Inferior parietal cortex (tissue), 1 donor: ENCODE data around the gene NPC1L1.
"Not testable (repeated sequence)": the region's sequence is repeated elsewhere in the genome, so short reads cannot be mapped to it uniquely, and the experiment has no call there.

Experiments
- DNase-seq: peaks from one replicate; pipeline ENCODE4 v3.0.0-alpha.2; 2016; ENCODE audit errors: extremely low spot score

NPC1L1 gene

DNA sequence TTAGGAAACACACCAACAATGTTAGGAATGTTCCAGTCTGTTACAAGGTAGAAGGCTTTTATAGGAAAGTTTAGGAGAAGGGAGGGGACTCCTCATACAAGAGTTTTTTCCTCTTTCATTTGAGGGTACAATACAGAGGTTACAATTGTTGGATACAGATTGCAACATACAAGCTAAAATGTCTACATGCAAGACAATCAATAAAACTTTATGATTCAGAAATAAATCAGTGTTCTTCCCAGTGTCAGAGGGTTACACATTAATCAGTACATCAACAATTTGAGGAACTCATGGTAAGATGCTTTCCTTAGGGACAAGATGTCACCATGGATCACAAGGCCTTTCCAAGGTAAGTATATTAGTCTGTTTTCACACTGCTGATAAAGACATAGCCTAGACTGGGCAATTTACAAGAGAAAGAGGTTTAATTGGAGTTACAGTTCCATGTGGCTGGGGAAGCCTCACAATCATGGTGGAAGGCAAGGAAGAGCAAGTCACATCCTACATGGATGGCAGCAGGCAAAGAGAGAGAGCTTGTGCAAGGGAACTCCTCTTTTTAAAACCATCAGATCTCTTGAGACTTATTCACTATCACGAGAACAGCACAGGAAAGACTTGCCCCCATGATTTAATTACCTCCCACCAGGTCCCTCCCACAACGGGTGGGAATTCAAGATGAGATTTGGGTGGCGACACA is 34.4 kb downstream of the NPC1L1 start:
- not testable (repeated sequence) for DNase-seq

DNA sequence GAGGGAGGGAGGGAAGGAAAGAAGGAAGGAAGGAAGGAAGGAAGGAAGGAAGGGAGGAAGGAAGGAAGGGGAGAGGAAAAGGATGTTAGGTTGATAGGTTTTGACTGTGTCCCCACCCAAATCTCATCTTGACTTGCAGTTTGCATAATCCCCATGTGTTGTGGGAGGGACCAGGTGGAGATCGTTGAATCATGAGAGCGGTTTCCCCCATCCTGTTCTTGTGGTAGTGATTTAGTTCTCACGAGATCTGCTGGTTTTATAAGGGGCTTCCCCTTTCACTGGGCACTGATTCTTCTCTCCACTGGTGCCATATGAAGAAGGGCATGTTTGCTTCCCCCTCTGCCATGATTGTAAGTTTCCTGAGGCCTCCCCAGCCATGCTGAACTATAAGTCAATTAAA is 35.5 kb downstream of the NPC1L1 start:
- no peak for DNase-seq

DNA sequence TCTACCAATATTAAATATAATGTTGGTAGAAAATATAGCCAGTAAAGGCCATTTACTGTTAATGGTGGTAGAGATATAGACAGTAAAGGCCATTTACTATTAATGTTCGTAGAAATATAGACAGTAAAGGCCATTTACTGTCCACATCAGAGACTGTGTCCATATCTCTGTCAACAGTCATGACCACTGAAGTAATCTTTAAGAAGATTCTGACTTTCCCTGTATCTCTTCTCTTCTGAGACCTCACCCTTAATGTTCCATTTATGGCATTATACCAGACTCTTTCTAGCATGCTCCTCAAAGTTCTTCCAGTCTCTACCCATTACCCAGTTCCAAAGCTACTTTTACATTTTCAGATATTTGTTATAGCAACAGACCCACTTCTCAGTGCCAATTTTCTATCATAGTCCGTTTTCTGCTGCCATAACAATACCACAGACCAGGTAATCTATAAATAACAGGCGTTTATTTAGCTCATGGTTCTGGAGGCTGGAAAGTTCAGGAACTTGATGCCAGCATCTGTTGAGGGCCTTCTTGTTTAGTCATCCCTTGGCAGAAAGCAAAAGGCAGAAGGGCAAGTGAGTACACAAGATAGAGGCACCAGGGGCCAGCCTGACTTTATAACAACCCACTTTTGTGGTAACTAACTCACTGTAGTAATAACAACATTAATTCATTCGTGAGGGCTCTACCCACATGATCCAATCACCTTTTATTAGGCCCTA is 42.7 kb downstream of the NPC1L1 start:
- no peak for DNase-seq

DNA sequence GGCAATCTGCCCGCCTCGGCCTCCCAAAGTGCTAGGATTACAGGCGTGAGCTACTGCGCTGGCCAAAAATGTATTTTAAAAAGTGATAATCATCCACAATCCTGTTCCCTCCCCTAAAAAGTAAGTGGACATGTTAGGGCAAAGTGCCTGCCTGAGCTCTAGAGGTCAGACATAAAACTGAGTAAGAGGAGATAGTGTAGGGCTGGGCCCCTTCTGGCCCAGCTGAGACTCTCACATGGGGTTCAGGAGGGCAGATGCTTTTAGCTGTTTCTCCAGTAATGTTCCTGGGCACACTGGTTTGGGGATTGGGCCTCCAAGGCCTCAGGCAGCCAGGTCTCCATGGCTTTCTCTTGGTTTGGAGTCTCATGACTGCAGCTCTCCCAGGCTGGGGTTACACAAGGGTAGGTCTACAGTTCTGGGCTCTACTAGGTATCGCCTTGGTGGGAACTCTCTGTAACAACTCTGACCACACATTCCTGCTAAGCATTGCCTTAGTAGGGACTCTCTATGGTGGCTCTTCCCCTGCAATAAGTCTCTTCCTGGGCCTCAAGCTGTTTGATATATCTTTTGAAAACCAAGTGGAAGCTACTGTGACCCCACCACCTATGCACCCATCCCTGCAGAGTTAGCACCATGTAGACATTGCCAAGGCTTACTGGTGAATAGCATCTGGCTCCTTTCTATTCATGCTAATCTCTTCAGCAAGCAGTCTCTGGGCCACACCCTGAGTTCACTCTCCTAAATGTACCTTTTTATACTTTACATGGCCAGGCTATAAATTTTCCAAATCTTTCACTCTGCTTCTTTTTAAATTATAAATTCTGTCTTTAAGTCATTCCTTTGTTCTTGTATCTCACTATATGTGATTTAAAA is 43.7 kb downstream of the NPC1L1 start:
- no peak for DNase-seq

DNA sequence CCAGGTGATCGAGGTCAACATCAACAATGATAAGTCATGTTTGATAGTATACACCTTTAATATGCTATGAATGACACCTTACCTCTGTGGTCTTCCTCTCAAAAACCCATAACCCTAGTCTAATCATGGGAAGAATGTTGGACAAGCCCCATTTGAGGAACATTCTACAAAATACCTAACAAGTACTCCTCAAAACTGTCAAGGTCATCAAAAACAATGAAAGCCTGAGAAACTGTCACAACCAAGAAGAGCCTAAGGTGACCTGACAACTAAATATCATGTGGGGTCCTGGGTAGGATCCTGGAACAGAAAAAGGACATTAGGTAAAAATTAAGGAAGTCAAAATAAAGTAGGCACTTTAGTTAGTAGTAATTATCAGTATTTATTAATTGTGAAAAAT is 44.7 kb downstream of the NPC1L1 start:
- DNase-seq = no peak

DNA sequence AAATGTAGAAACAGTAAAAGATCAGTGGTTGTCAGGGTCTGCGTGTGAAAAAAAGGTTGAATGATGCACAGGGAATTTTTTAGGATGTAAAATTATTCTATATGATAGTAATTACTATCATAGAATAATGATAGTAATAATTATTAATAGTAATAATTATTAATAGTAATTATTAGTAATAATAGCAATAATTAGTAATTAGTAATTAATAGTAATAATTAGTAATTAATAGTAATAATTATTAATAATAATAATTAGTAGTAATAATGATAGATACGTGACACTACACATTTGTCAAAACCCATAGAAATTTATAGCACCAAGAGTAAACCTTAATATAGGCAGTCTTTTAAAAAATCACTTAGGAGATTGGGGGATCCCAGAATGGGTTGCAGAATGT is 46.2 kb downstream of the NPC1L1 start:
- DNase-seq = no peak

DNA sequence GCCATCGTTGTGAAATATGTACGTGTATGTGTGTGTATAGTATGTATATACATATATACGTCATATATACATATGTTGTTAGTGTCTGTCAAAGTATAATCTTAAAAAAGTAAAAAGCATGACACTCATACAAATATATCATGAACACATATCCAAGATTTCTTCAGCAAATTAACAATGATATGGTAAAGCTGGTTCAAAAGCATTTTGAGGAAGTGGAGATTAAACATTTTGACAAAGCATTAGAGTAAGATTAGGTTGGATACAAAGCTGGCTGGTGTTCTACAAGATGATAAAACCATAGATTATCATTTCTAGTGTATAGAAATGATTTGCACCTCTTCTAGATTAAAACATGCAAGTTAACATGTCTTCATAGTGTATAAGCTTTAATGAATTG is 49.9 kb downstream of the NPC1L1 start:
- DNase-seq = no peak

DNA sequence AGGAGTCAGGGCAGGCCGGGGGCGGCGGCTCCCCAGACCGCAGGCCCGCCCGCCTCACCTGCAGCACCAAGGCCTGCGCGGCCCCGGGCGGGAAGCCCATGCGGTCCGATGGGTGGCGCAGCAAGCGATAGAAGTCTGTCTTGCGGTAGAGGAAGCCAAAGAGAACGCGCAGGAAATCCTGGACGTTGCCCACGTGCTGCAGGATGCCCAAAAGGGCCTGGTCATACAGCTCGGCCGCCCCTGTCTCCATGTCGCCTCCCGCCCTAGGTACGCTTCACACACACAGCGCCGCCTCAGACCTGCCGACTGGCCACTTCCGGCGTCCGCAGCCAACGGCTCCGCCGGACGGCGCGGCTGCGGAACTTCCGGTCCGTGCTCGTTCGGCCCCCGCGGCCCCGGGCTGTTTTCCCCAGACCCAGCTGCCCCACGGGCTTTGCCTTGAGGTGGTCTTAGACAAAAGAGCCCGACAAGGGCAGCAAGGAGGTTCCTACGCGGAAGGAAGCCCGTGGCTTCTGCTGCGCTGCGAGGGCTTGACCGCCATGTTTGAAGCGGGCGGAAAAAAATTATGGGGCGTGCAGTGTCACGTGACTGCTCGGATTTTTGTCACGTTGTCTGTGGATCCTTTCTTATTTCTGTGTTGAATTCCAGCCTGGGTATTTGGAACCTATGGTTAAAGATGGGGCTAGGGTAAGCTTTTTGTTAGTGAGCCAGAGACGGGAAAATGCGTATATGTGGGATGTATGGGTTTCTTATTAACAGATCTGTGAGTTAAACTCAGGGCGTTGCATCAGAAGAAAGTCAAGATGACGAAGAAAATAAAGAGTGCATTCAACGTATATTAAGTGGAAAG is 50.6 kb downstream of the NPC1L1 start, which contains the start of gene NUDCD3:
TSS of gene NUDCD3 (minus strand) at position 308 of the 850 bp plus-strand sequence. CDS start at position 250, 58 bp downstream.
- peak; percentile 93 for DNase-seq

DNA sequence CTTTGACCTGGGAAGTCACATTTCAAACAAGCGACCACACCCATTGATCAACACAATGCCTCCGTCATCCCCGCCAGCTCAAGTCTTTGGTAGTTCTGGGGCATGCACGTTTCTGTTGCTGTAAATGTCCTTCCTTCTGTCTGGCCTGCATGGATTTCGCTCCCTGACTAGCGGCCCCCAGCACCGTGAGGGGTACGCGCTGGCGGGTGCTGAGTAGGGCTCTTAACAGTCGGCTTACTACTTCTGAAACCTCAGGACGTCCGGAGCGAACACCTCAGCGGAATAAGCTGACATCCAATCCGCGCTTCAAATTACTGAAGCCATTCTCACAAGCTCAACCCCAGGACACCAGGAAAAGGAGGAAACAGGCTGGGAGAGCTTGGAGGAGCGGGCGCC is 51.2 kb downstream of the NPC1L1 start:
- DNase-seq = no peak

DNA sequence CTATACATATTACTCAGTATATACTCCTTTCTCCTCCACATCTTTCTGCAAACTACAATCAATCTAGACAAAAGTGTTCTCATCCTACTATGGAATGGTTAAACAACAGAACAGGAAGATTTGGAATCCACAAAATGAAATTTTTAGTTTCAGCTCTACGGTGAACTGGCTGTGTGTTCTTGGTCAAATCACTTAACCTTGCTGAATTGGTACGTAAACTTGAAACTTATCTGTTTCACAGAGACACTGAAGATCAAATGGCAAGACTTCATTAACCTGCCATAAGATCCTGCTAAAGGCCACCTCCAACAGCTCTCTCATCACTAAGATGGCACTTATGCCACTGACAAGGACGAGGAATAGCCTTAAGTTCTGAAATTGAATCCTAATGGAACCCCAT is 52.2 kb downstream of the NPC1L1 start:
- DNase-seq = no peak

DNA sequence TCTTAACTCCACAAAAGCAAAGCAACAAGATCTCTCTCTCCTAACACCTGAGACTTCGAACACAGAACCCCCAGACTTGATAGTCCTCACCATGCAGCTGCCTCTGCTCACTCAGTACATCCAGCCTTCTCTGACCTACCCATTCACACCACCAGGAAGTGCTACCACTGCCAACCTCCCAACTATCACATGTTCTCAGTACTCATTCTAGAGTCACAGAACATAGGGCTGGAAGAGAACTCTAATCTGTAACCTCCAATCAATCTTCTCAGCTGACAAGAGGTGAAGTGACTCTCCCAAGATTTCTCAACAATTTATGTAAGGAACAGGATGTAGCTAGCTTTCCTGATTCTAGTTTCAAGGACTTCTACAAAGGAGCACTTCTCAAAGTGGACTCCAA is 54.4 kb downstream of the NPC1L1 start:
- no peak for DNase-seq

DNA sequence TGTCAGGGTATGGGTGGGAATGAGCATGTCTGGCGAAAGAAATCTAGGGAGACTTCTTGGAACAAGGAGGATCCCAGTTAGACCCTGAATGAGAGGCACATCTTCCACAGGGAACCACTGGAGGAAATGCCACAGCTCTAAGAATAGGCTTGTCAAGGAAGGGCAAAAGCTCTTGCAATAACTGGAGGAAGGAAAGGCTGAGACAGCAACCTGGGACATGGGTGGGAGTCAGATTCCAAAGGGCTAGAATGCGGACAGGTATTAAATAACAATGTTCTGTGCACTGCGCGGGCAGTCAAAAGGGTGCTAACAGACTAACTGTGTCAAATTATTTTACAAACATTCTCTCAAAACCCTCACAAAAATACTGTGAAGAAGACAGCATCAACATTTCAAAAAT is 55.1 kb downstream of the NPC1L1 start:
- DNase-seq = no peak

DNA sequence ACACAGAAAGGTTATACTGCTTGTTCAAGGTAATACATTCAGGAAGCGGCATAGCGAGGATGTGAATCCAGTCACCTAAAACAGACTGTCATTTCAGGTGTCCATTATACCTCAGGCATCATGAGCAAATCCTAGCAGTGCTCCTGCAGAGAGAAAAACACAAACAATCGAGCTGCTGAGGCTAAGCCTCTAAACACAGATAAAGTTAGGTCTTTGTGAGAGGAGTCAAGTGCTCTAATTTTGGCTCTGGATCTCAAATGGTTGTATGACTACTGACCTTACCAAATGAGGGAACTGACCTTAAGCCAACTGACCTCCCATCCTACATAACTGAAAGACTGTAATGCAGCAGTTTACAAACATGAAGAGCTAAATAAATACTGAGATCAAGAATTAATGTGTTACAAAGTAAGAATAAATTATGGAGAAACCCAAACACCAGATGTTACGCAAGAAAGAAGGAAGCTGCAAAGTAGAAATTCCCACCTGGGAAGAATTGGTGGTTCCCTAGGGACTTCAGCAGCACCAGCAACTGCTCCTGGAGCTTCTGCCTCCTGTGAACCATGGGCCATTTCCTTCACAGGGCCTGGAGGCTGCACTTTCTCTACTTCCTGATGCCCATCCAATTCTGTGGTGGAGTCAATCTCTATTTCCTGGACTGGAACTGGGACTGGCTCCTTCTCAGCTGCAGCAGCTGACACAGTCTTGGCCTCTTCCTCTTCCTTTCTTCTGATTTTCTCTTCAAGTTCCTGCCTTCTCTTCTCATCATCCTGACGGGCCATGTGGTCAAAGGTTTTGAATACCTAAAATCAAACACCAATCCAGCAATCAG is 56.4 kb downstream of the NPC1L1 start:
- DNase-seq = no peak

DNA sequence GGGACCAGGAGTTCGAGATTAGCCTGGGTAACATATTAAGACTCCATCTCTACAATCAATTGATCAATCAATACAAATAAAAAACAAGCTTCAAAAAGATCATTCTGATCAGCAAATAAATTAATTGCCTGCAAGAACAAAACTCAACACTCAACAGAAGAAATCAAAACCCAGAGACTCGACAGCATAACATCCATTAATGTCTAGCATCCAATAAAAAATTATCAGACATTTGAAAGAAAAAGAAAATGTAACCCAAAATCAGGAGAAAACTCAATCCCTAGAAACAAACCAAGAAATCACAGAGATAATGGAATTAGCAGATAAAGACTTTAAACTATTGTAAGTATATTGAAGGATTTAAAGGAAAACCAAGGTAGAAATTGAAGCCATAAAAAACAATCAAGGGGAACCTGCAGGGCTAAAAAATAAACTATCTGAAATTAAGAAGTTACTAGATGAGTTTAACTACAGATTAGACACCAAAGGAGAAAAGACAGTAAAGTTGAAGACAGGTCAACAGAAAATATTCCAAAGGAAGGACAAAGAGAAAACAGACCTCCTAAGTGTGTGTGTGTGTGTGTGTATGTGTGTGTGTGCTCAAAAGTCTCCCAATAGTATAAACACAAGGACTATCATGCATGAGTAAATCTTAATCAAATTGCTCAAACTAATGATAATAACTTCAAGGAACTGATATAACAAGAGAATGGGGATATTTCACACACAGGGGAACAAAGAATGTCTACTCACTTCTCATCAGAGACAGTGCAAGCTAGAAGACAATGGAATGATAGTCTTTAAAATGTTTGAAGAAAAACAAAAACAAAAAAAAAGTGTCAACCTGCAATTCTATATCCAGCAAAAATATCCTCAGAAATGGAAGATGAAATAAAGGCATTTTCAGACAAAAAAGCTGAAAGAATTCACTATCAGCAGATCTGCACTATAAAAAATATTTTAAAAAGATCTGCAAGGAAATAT is 58.3 kb downstream of the NPC1L1 start:
- DNase-seq = no peak

DNA sequence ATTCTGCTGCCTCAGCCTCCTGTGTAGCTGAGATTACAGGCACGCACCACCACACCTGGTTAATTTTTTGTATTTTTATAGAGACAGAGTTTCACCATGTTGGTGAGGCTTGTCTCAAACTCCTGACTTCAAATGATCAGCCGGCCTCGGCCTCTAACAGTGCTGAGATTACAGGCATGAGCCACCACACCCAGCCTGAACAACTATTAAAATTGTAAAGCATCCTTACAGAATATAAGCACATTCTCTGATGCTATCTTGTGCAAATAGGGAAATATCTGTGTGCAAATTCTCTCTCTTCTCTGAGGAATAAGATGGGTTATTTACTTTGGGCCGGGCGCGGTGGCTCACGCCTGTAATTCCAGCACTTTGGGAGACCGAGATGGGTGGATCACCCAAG is 63.2 kb downstream of the NPC1L1 start:
- DNase-seq = no peak

DNA sequence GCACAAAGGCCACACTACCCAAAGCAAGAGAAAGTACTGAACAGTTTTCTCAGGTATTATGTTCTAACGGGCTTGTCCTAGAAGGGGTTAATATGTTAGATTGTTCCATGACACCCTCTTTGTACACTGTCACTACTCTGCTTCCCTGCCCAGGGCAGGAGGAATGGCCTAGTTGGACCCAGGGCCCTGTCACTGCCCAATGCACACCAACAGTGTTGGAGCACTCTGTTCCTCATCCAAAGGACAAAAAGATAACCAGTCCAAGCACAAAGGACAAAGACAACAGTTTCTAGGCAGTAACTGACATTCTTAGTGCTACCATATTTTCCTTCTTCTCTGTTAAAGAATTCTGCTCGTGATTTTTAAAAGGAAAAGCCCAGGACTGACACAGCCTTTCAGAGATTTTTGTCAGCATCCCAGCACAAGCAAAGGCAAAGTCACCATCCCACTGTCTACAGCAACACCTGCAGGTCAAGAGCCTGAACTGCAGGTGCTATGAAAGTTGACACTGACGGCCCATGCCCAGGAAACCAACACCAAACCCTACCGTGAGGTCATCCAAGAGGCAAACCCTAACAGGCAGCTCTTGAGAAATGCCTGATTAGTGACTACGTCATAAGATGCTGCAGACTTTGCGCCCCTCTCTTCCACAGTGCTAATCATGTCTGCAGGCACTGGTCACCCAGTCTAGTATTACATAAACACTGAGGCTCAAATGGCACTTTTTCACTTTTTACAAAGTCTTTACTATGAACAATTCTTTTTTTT is 63.9 kb downstream of the NPC1L1 start:
- peak; percentile 82 for DNase-seq

DNA sequence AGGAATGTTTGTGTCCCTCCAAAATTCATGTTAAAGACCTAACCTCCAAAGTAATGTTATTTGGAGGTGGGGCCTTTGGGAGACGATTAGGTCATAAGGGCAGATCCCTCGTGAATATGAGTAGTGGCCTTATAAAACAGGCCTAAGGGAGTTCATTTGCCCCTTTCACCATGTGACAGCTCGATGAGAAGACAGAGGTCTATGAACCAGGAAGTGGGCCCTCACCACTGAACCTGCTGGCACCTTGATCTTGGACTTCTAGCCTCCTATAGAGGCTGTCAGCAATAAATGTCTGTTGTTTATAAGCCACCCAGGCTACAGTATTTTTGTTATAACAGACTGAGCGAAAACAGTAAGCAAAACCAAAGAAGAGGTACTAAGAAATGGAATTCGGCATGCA is 64.8 kb downstream of the NPC1L1 start:
- no peak for DNase-seq

DNA sequence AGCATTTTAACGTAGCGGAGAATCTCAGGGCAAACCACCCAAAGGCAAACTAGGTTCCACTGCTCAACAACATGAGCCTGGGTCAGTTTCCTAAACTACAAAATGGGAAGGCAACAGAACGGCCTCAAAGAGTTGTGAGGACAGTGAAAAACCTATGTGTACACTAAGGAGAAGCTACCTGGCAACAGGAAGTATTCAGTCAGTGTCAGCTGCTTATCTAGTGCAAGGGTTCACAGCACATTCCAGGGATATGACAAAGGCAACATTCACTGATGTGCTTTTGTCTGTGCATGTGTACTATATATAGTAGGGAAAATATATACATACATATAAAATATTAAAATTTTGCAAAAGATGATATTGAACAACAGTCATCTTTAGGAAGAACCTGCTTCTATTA is 67.8 kb downstream of the NPC1L1 start:
- no peak for DNase-seq

DNA sequence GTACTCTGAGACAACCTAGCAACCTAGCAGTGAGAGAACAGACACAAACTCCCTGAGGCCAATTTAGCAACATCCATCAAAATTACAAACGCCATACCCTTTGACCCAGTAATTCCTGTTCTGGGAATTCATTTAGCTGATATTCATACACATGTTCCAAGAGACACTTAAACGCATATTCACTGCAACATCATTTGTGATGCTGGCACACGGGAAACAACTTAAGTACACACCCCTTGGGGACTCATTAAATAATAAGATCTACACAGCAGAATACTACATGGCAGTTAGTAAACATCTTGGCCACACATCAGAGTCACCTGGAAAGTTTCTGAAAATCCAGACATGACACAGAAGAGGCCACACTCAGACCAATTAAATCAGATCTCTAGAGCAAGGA is 68.3 kb downstream of the NPC1L1 start:
- no peak for DNase-seq
